H7 (cell line): ENCODE measurements around the gene AGMAT. TPM values are rescaled to one million over a fixed set of nuclear protein-coding genes. Genes with fewer than 3 reads are reported as not detected.
A peak's percentile ranks its signal among the peaks of the same experiment; 100 is the strongest.

Source experiments
- DNase-seq: peaks from one replicate; pipeline ENCODE4 v3.0.0; 2012
- H3K27me3 ChIP-seq: 2 replicates; pipeline ENCODE4 v1.6.0; 2011; ENCODE audit warnings: mild to moderate bottlenecking, low read length; ENCODE audit not compliant: control insufficient read depth, insufficient read depth
- H3K36me3 ChIP-seq: replicated peaks from 2 replicates; pipeline ENCODE4 v1.5.1; 2011; ENCODE audit warnings: low read length; ENCODE audit not compliant: control insufficient read depth, insufficient read depth
- H3K4me3 ChIP-seq: 2 replicates; pipeline ENCODE4 v1.5.1; 2011; ENCODE audit warnings: low read depth, mild to moderate bottlenecking, control low read depth, low read length, moderate library complexity; ENCODE audit not compliant: insufficient read depth
- total RNA-seq: library from RNA; depleted of rRNA; stranded (reverse); fragments of >200 nt; shearing (Covaris generic); gene quantifications from 2 replicates; pipeline ENCODE4 v1.2.3, GENCODE V29; 2014; rRNA removed

Gene AGMAT
- total RNA-seq: 6.9 and 7.8 TPM in 2 replicates

GRCh38 chr1:15584489-15585363, at the start of gene AGMAT:
AGMAT (minus strand) TSS chr1:15585051; CDS start chr1:15584967, 84 bp downstream.
- H3K27me3 ChIP-seq: peaks cover 2% of the 10 kb centered on the region; the same call in 1 of the 2 replicates
- H3K4me3 ChIP-seq: peak within 1 kb of the TSS; percentile 65
- H3K36me3 ChIP-seq: no peaks in the 10 kb centered on the region; the same call in 1 of the 2 replicates
- peak; percentile 93 for DNase-seq

- DNase-seq: no peak
- H3K36me3 ChIP-seq: peaks cover 29% of the 10 kb centered on the region
- H3K4me3 ChIP-seq: no peak overlapping the region
- no peaks in the 10 kb centered on the region for H3K27me3 ChIP-seq
Observed at GRCh38 chr1:15633756-15634420, 49.0 kb upstream of the AGMAT start.

- no peak overlapping the region for H3K4me3 ChIP-seq
- no peaks in the 10 kb centered on the region for H3K27me3 ChIP-seq
- peaks cover 9% of the 10 kb centered on the region for H3K36me3 ChIP-seq
- no peak for DNase-seq
Observed at GRCh38 chr1:15628003-15628402, 43.2 kb upstream of the AGMAT start.

- Histone ChIP-seq H3K27me3 (no peaks in the 10 kb centered on the region), H3K36me3 (peaks cover 9% of the 10 kb centered on the region)
- DNase-seq: no peak
Observed at GRCh38 chr1:15627343-15627988, 42.6 kb upstream of the AGMAT start.

GRCh38 chr1:15626269-15626950, 41.6 kb upstream of the AGMAT start:
- Histone ChIP-seq H3K27me3 (no peaks in the 10 kb centered on the region), H3K36me3 (peaks cover 9% of the 10 kb centered on the region), H3K4me3 (no peak overlapping the region)
- no peak for DNase-seq

More at GRCh38 chr1:15627343-15627988, 42.6 kb upstream of the AGMAT start:
- H3K4me3 ChIP-seq: no peak overlapping the region

- H3K27me3 ChIP-seq: no peaks in the 10 kb centered on the region
- H3K4me3 ChIP-seq: no peak overlapping the region
- no peak for DNase-seq
- H3K36me3 ChIP-seq: peaks cover 7% of the 10 kb centered on the region
Observed at GRCh38 chr1:15625056-15625917, 40.4 kb upstream of the AGMAT start.

- H3K4me3 ChIP-seq: no peak overlapping the region
- peaks cover 5% of the 10 kb centered on the region for H3K36me3 ChIP-seq
- no peaks in the 10 kb centered on the region for H3K27me3 ChIP-seq
- no peak for DNase-seq
Observed at GRCh38 chr1:15624133-15624714, 39.4 kb upstream of the AGMAT start.

- Histone ChIP-seq H3K27me3 (no peaks in the 10 kb centered on the region), H3K36me3 (peaks cover 5% of the 10 kb centered on the region), H3K4me3 (no peak overlapping the region)
- DNase-seq: no peak
Observed at GRCh38 chr1:15623435-15623834, 38.6 kb upstream of the AGMAT start.

GRCh38 chr1:15622712-15623373, 38.0 kb upstream of the AGMAT start:
- Histone ChIP-seq H3K4me3 (no peak overlapping the region), H3K36me3 (peaks cover 5% of the 10 kb centered on the region), H3K27me3 (no peaks in the 10 kb centered on the region)
- no peak for DNase-seq

GRCh38 chr1:15621975-15622374, 37.1 kb upstream of the AGMAT start:
- no peaks in the 10 kb centered on the region for H3K27me3 ChIP-seq
- no peak overlapping the region for H3K4me3 ChIP-seq
- DNase-seq: no peak
- peaks cover 3% of the 10 kb centered on the region for H3K36me3 ChIP-seq

- H3K36me3 ChIP-seq: no peaks in the 10 kb centered on the region
- DNase-seq: no peak
- H3K27me3 ChIP-seq: no peaks in the 10 kb centered on the region
- no peak overlapping the region for H3K4me3 ChIP-seq
Observed at GRCh38 chr1:15620902-15621682, 36.2 kb upstream of the AGMAT start.

GRCh38 chr1:15620155-15620545, 35.3 kb upstream of the AGMAT start:
- H3K4me3 ChIP-seq: no peak overlapping the region
- no peak for DNase-seq
- H3K27me3 ChIP-seq: no peaks in the 10 kb centered on the region
- no peaks in the 10 kb centered on the region for H3K36me3 ChIP-seq
